HG03571 (cell line): ENCODE data around the gene DSTYK.

Experiments
- ATAC-seq: cut with Tn5 transposase; IDR thresholded peaks from one replicate; pipeline ENCODE4 v1.9.1; 2021; ENCODE audit not compliant: unreplicated experiment

DSTYK gene

DNA sequence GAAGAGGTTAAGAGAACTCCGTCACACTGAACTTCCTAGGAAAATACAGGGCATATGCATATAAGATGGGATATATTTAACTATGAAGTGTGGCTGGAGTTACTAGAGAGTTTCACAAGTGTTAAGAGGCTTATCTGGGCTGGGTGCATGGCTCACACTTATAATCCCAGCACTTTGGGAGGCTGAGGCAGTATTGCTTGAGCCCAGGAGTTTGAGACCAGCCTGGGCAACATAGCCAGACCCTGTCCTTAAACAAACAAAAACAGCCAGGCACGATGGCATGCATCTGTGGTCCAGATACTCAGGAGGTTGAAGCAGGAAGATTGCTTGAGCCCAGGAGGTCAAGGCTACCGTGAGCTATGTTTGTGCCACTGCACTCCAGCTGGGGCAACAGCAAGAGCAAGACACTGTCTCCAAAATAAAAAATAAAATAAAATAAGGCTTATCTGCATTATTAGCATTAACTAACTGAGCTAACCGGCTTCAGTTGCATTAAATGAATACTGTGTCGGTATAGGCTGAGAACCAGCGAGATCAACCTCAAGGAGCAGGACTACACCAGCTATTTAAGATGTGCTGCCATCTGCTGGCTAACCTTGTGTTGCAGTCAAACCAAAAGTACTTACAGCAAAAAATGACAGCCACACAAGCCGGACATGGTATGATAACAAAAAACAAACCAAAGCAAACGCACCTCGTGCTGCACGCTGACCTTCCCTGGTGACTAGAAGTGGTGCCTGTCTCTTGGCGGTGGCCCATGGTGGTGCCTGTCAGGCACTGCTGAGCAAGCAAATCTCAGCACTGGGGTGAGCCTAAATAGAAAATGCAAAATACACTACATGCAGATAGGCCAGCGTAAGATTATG lies 70.0 kb downstream of the DSTYK start:
- no peak for ATAC-seq

DNA sequence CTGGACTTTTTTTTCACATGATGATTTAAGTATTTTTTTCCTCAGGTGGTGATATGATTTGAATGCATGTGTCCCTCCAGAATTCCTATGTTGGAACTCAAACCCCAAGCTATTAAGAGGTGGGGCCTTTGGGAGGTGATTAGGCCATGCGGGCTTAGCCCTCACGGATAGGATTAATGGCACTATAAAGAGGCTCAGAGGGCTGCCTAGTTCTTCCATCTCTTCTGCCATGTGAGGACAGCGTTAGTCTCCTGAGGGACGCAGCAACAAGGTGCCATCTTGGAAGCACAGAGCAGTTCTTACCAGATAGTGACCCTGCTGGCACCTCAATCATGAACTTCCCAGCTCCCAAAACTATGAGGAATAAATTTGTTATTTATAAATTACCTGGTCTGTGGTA lies 71.4 kb downstream of the DSTYK start:
- no peak for ATAC-seq

DNA sequence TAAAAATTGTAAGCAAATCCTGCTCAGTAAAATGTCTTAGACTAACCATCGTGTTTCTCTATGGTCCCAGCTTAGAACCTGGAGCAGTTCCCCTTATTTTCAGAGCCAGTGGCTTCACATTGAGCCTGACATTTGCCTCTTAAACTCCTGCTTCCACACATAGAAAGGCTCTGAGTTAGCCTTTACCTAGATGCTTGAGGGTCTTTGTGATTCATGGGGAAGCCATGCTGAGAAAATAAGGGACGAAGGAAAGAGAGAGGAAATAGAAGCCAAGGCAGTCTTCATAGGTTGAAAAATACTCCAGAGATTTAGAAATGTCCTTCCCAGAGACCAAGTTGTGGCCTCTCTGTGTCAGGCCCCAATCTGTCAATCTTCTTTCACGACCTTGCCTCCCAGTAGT lies 73.6 kb downstream of the DSTYK start:
- ATAC-seq = no peak

DNA sequence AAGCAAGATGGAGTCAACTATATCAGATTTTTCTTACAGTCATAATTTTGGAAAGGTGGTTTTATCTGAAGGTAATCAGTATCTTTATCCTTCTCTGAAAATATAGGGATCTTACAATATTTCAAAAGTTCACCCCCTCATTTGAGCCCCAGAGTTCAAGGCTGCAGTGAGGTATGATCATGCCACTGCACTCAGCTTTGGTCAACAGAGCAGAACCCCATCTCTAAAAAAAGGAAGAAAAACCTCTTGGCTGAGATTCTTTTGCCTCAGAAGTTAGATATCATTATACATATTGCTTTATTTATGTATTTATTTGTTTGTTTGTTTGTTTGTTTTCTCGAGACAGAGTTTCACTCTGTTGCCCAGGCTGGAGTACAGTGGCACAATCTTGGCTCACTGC lies 78.2 kb downstream of the DSTYK start:
- ATAC-seq = no peak

DNA sequence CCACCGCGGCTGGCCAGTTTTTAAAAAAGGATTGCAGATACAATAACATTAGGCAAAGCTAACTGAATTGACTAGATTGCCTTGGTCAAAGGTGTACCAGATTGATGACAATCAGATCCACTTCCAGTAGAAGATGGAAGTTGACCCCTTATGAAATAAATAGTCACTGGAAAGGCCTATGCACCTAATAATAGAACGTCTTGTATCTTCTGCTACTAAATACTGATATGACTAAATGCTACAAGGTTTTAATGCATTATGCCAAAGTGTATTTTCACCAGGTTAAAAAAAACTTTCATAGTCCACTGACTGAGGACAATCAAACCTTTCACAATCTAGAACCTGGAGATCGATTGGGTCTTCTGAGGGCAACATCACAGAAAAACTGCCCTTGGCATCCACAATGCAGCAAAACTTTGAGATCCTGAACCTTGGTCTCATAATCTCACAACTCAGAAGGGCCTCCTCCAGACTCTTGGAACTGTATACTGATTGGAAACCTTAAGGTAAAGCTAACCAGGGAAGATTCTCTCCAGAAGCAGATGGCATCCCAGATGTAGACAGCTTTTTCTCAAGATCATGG lies 82.0 kb downstream of the DSTYK start:
- no peak for ATAC-seq

DNA sequence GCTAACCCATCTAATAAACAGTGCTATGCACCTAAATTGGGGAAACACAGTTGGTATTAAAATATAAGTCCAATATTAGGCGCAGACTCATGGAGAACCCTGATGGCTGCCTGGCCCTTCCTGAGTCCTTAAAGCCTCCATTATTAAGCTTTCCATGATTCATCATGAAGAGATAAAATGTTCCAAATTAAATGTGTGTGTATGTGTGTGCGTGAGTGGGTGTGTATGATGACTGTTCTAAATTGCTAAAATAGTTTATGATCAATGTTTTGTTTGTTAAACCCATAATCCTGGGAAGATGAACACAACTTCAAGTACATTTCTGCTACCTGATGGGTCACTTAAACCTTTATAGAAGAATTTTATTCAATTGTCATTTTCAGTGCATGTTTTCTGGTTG lies 83.5 kb downstream of the DSTYK start:
- no peak for ATAC-seq

DNA sequence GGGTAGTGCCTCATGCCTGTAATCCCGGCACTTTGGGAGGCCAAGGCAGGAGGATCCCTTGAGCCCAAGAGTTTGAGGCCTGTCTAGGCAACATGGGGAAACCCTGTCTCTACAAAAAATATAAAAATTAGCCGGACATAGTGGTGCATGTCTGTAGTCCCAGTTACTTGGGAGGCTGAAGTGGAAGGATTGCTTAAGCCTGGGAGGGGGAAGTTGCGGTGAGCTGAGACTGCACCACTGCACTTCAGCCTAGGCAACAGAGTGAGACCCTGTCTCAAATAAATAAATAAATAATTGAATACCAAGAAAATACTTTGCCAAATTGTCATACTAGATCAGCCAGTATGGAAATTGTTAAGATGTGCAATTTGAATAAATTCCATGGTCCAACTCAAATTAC lies 83.9 kb downstream of the DSTYK start:
- no peak for ATAC-seq

DNA sequence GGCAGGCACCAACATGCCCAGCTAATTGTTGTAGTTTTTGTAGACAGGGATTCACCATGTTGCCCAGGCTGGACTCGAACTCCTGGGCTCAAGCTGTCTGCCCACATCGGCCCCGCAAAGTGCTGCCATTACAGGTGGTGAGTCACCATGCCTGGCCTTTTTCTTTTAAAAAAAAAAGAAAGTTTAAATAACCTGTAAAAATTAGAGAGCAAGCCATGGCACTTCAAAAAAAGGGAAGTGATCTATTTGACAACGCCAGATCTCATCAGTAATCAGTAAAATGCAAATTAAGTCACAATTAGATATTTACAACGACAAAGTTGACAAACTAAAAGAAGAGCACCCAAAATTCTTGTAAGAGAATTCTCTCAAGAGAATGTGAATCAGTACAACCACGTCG lies 86.8 kb downstream of the DSTYK start:
- no peak for ATAC-seq

DNA sequence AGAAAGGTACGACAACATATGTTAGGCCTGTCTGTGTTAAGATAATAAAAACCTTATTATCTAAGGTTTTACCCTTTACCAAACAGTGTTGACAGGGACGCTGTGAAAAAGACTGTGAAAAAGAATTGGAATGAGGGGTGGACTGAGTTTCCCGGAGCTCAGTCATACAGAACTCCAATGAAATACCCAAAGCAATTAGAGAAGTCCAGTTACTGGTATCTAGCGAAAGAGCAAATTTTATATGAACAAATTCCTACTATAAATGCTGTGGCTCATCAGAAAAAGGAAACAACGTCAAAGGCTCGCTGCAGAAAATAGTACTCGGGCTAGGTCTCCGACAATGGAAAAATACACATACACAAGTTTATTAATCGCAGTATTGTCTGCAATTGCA lies 89.0 kb downstream of the DSTYK start:
- peak; percentile 2 for ATAC-seq

DNA sequence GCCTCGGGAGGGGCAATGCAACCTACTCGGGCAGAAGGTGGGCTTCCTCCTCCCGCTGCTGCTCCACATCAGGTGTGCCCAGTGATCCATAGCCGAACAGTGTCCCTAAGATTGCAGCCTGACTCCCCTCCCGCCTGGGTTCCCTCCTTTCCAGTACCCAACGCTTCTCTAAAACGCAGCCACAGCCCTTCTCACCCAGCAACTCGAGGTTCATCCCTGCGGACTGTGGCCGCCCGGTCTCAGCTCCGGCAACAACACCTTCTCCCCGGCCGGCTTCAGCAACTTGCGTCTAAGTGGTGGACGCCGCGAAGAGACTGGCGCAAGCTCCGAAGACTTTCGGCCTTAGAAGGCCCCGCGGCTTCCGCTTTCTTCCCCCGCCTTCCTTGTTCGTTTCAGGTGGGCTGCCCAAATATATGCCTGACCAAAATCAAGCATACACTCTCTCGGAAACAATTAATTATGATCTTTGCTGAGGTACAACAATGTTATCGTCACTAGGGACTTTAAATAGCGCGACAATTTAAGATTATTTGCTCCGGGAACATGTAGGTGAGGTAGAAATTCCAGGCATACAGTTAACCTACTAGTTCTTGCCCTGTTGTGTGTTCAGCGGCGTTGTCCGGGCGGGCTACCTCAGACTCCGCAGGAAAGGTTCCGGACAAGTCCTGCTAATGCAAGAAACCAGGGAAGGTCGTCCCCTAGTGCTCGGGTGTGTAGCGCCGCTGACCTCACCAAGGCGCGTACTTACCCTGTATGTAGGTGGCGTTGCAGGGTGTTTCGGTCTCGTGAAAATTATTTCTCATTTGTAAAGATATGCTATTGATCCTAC lies 89.6 kb downstream of the DSTYK start, which contains the start of gene RBBP5:
TSS of gene RBBP5 (minus strand) at position 319 of the 829 bp plus-strand sequence. CDS start at position 214, 105 bp downstream.
- ATAC-seq = peak; percentile 92

DNA sequence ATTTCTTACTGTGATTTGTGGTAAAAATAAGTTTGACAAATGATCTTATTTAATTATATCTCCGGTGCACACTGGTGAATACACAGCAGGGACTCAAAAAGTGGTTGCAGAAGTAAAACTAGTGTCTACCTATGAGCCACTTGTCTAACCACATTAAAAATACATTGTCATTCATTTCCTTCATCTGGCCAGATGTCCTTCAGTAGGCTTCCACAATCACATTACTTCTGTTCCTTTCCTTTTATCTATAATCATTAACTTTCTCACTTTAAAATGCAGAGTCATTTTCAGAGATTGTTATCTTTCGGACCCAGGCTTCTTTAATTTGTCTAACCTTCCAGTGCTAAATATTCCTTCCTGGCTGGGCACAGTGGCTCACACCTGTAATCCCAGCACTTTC lies 92.8 kb downstream of the DSTYK start:
- no peak for ATAC-seq

DNA sequence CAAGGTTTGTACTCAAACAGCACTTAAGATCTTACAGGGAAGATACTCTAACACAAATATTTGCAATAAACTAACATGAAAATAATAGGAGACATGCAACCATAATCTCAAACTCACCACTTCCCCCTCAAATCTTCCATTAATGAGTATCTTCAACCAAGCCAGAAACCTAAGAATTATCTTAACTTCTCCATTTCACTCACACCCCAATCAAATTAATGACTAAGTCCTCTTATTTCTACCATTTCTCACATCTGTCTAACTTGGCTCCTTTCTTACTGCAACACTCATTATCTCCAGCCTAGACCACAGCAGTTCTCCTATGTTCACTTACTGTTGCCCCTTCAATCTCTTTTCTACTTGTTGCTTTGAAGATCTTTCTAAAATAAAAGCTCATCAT lies 100.1 kb downstream of the DSTYK start:
- ATAC-seq = no peak

DNA sequence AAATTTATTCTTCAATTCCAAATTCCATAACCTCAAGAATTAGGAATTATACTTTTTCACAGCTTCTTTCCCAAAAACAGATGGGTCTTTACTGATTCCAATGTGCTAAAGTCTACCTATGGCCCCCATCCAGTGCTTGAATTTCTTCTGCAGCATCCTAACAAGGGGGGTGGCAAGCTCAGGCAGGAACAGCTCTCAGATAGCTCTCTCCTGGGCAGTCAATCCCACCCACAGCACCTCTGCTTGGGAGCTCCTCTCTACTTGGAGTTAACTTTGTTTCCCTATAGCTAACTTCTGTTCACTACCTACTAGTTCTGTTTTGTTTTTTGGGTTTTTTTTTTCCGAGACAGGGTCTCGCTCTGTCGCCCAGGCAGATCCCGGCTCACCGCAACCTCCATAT lies 101.8 kb downstream of the DSTYK start:
- no peak for ATAC-seq

DNA sequence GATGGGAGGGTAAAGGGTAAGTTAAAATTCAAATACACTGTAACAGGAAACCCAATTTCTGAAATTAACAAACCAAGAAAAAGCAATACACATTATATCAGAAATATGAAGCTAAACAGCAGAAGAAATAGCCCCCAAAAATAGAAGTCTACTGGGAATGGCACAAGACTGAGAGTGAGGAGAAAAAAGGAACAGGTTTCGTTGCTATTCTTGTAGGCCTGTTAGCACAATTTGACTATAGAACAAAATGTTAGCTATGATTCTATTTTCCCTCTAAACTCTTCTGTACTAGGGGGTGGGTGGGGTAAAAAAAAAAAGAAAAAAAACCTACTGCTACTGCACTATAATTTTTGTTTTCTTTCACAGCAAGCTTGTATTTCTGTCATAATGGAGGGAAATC lies 102.2 kb downstream of the DSTYK start:
- ATAC-seq = no peak

DNA sequence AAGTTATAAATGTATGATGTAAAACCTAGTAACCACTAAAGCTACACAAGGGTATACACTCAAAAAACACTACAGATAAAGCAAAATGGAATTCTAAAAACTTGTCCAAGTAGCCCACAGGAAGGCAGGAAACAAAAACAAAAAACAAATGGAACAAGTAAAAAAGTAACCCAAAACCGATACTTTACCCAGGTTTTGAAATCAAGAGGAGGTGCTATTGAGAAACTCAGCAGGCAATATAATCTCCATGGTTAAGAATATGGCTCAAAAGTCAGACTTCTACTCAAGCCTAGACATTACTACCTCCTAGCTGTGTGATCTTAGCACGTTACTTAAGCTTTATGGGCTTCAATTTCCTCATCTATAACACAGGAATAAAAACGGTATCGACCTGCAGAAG lies 103.0 kb downstream of the DSTYK start:
- no peak for ATAC-seq

DNA sequence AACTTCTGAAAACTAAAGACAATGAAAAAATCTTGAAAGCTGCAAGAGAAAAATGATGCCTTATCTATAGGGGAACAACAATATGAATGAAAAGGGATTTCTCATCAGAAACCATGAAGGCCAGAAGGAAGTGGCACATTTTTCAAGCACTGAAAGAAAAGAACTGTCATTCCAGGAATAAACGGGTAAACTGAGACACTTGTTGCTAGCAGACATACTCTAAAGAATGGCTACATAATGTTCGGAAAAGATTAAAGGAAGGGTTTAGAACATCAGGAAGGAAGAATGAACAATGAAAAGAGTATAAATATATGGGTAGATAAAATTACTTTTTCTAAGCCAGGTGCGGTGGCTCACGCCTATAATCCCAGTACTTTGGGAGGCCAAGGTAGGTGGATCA lies 104.2 kb downstream of the DSTYK start:
- ATAC-seq = no peak

DNA sequence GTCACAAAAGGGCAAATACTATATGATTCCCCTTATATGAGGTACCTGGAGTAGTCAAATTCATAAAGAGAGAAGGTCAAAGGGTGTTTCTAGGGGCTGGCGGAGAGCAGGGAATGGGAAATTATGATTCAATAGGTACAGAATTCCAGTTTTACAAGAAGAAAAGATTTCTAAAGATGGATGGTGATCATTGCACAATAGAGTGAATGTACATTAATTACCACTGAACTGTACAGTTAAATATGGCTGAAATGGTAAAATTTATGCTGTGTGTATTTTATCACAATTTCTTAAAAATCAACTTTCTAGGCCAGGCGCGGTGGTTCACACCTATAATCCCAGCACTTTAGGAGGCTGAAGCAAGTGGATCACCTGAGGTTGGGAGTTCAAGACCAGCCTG lies 109.1 kb downstream of the DSTYK start:
- ATAC-seq = no peak

DNA sequence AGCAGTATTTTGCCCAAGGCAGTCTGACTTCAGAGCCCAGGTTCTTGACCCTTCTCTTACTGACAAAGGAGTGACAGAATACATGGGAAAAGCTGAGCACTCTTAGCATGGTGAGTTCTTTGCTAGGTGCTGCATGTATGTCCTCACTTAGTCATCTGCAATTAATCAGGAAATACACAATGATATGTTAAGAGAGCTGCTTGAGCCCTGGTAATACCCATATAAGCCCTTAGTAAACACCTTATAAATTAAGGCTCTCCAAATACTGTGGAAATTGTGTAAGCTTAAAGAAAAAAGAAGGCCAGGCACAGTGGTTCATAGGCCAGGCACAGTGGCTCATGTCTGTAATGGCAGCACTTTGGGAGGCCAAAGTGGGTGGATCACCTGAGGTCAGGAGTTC lies 113.3 kb downstream of the DSTYK start:
- no peak for ATAC-seq

DNA sequence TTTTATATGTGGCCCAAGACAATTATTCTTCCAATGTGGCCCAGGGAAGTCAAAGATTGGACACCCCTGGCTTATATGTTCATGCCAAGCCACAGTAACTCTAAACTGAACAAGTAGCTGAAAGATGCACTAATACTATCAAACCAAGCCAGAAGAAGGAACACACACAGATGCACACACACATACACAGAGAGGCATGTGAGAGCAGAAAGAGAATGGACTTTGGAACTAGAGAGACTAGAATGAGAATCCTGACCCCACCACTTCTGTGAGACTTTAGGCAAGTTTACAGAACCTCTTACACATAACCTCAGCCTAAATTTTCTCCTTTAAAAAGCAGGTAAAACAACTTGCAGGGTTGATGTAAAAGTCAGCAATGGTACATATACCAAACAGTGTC lies 116.1 kb downstream of the DSTYK start:
- no peak for ATAC-seq
